Epithelial cell of esophagus (primary cell): ENCODE measurements around the gene LIAS.

Experiments
- DNase-seq: peaks from one replicate; pipeline ENCODE4 v3.0.0; 2010; ENCODE audit warnings: low read depth
- H3K4me3 ChIP-seq: 2 replicates; pipeline ENCODE4 v1.5.1; 2011; ENCODE audit warnings: mild to moderate bottlenecking, low read length, control low read depth
- CTCF ChIP-seq: IDR thresholded peaks from 2 replicates; pipeline ENCODE4 v1.5.1; 2011; ENCODE audit warnings: low read depth, mild to moderate bottlenecking, low read length, control low read depth, inconsistent platforms; ENCODE audit not compliant: insufficient read depth; ENCODE audit errors: missing control alignments

LIAS gene

GRCh38 chr4:39526765-39527295 lies 68.0 kb downstream of the LIAS start:
- peak overlapping the region; percentile 89 for H3K4me3 ChIP-seq
- no peak for DNase-seq
- no peak for TF ChIP-seq CTCF

- TF ChIP-seq CTCF: no peak
- H3K4me3 ChIP-seq: peak within 1 kb of the TSS; percentile 89
Observed at GRCh38 chr4:39527296-39528060, 68.6 kb downstream of the LIAS start, which contains the start of gene UGDH. TSS of gene UGDH (minus strand) at chr4:39527439. CDS start at chr4:39521512, 5,927 bp downstream.

GRCh38 chr4:39528061-39528465 lies 69.2 kb downstream of the LIAS start:
- DNase-seq: no peak
- TF ChIP-seq CTCF: no peak
- H3K4me3 ChIP-seq: peak overlapping the region; percentile 89

More at GRCh38 chr4:39527296-39528060, 68.6 kb downstream of the LIAS start, which contains the start of gene UGDH:
- DNase-seq: peak; percentile 98
